Measurements from ENCODE around the gene ZNF438. TPM values are rescaled to one million over a fixed set of nuclear protein-coding genes. Genes with fewer than 3 reads are reported as not detected.

Gene ZNF438
- polyA plus RNA-seq, 3 donors = 5.4 to 11.1 (median 9.3) TPM

DNA sequence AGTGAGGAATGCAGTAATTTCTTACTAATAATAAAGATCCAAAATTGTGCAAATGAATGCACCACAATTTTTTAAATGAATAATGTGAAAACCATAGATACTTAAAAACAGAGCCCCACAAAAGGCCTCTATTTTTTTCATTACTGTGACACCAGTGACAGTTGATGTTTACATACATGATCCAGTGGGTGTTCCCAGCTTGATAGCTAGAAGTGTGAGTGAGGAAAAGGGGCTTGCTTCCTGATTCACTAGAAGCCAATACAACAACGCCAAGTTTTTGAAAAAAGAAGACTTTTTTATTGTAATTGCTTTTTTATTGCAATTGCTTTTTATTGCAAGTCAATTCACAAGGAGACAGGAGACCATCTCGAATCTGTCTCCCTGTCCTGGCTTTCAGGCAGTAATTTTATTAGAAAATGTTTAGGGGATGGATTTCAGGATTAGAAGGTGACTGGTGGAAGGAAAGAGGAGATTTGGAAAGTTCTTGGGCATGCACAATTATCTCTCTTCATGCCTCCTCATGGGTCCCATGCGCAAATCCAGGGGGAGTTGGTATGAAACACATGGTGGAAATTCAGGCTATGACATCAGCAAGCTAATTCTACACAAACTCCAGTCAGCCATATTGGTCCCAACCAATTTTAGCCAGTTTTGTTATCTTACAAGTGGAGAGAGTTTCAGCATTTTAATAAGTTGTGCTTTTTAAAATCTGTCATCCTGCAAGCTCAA, 44.4 kb upstream of the ZNF438 start:
- TF ChIP-seq, protein P1, sequence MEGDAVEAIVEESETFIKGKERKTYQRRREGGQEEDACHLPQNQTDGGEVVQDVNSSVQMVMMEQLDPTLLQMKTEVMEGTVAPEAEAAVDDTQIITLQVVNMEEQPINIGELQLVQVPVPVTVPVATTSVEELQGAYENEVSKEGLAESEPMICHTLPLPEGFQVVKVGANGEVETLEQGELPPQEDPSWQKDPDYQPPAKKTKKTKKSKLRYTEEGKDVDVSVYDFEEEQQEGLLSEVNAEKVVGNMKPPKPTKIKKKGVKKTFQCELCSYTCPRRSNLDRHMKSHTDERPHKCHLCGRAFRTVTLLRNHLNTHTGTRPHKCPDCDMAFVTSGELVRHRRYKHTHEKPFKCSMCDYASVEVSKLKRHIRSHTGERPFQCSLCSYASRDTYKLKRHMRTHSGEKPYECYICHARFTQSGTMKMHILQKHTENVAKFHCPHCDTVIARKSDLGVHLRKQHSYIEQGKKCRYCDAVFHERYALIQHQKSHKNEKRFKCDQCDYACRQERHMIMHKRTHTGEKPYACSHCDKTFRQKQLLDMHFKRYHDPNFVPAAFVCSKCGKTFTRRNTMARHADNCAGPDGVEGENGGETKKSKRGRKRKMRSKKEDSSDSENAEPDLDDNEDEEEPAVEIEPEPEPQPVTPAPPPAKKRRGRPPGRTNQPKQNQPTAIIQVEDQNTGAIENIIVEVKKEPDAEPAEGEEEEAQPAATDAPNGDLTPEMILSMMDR (IDR thresholded peaks at IDR 0.05) = no peak
- Mint-ChIP-seq H3K36me3 (no peaks in the 10 kb centered on the region), H3K27me3 (ENCODE audit: low read depth in 3 of 3) (peaks cover 1 to 9% (median 2%) of the 10 kb centered on the region in 3 donors), H3K4me3 (no peak overlapping the region), H3K9me3 (peaks cover 0 to 3% (median 0%) of the 10 kb centered on the region in 7 donors), H3K27ac (no peak overlapping the region), H3K4me1 (no peaks in the 10 kb centered on the region)
- Histone ChIP-seq H3K79me2 (ENCODE audit: insufficient read depth, low read length) (no peaks in the 10 kb centered on the region), H3K27ac (ENCODE audit: low read depth in 1 of 2, low read length in 2 of 2) (no peak overlapping the region), H3K27me3 (ENCODE audit: control insufficient read depth in 2 of 2, insufficient read depth in 2 of 2, low read length in 2 of 2) (no peaks in the 10 kb centered on the region), H4K20me1 (ENCODE audit: insufficient read depth, low read length) (no peaks in the 10 kb centered on the region), H2AFZ (ENCODE audit: insufficient read depth, low read depth, low read length, poor library complexity, severe bottlenecking) (no peak overlapping the region), H3K9ac (ENCODE audit: insufficient read depth, low read length, poor library complexity, severe bottlenecking) (no peak overlapping the region), H3K4me3 (replicated peaks in 1 of 3; ENCODE audit: low read depth in 2 of 3, low read length in 3 of 3) (no peak overlapping the region), H3K4me1 (ENCODE audit: control insufficient read depth in 1 of 2, insufficient read depth in 2 of 2, low read length in 2 of 2) (no peaks in the 10 kb centered on the region), H3K4me2 (replicated peaks; ENCODE audit: extremely low read depth, low read length, poor library complexity, severe bottlenecking) (no peak overlapping the region), H3K36me3 (replicated peaks in 1 of 2; ENCODE audit: control insufficient read depth in 1 of 2, insufficient read depth in 2 of 2, low read length in 2 of 2) (no peaks in the 10 kb centered on the region), H3K9me3 (replicated peaks in 1 of 2; ENCODE audit: control insufficient read depth in 1 of 2, insufficient read depth in 1 of 2, low read length in 2 of 2) (no peaks in the 10 kb centered on the region)
- intact Hi-C loops (cut with micrococcal nuclease) = no loop called here
- DNase-seq = no peak
- whole genome bisulfite sequencing (ENCODE audit: insufficient coverage) = 83% methylated on average over 1 of the region's 3 CpGs

GRCh38 chr10:31075434-31075833, 43.8 kb upstream of the ZNF438 start:
- Histone ChIP-seq H3K79me2 (ENCODE audit: insufficient read depth, low read length) (no peaks in the 10 kb centered on the region), H3K4me1 (ENCODE audit: control insufficient read depth in 1 of 2, insufficient read depth in 2 of 2, low read length in 2 of 2) (no peaks in the 10 kb centered on the region), H3K27me3 (ENCODE audit: control insufficient read depth in 2 of 2, insufficient read depth in 2 of 2, low read length in 2 of 2) (no peaks in the 10 kb centered on the region), H3K4me3 (replicated peaks in 1 of 3; ENCODE audit: low read depth in 2 of 3, low read length in 3 of 3) (no peak overlapping the region), H3K9me3 (replicated peaks in 1 of 2; ENCODE audit: control insufficient read depth in 1 of 2, insufficient read depth in 1 of 2, low read length in 2 of 2) (no peaks in the 10 kb centered on the region), H4K20me1 (ENCODE audit: insufficient read depth, low read length) (no peaks in the 10 kb centered on the region), H3K4me2 (replicated peaks; ENCODE audit: extremely low read depth, low read length, poor library complexity, severe bottlenecking) (no peak overlapping the region), H2AFZ (ENCODE audit: insufficient read depth, low read depth, low read length, poor library complexity, severe bottlenecking) (no peak overlapping the region), H3K27ac (ENCODE audit: low read depth in 1 of 2, low read length in 2 of 2) (no peak overlapping the region), H3K9ac (ENCODE audit: insufficient read depth, low read length, poor library complexity, severe bottlenecking) (no peak overlapping the region), H3K36me3 (replicated peaks in 1 of 2; ENCODE audit: control insufficient read depth in 1 of 2, insufficient read depth in 2 of 2, low read length in 2 of 2) (no peaks in the 10 kb centered on the region)
- TF ChIP-seq, protein P1 (IDR thresholded peaks at IDR 0.05) = no peak
- H3K36me3 Mint-ChIP-seq = no peaks in the 10 kb centered on the region
- peaks cover 1 to 9% (median 5%) of the 10 kb centered on the region in 3 donors for H3K27me3 Mint-ChIP-seq (ENCODE audit: low read depth in 3 of 3)
- H3K4me1 Mint-ChIP-seq = no peaks in the 10 kb centered on the region
- H3K27ac Mint-ChIP-seq = peak overlapping the region in 1 of 7 donors; percentile 66
- intact Hi-C loops (cut with micrococcal nuclease) = no loop called here
- 92% methylated on average over 2 of the region's 4 CpGs for WGBS (ENCODE audit: insufficient coverage)
- no peak for DNase-seq
- H3K4me3 Mint-ChIP-seq = no peak overlapping the region
- H3K9me3 Mint-ChIP-seq = peaks cover 0 to 3% (median 0%) of the 10 kb centered on the region in 7 donors
